HEK293 (cell line): ENCODE results near the gene SERPINC1.
A peak's percentile ranks its signal among the peaks of the same experiment; 100 is the strongest.

ENCODE experiments used
- BCL11B ChIP-seq: fragments of 450-650 bp; formaldehyde crosslinking; IDR thresholded peaks from 2 replicates; pipeline ENCODE4 v1.5.1; 2016; ENCODE audit warnings: low read depth, missing biosample characterization, missing genetic modification characterization
- EGR2 ChIP-seq: fragments of 450-650 bp; formaldehyde crosslinking; IDR thresholded peaks from 2 replicates; pipeline ENCODE4 v1.5.1; 2016; ENCODE audit warnings: low read depth, missing biosample characterization, missing genetic modification characterization
- PRDM1 ChIP-seq: fragments of 450-650 bp; formaldehyde crosslinking; IDR thresholded peaks from 2 replicates; pipeline ENCODE4; 2016; ENCODE audit warnings: missing biosample characterization, missing genetic modification characterization
- REST ChIP-seq: fragments of 450-650 bp; formaldehyde crosslinking; IDR thresholded peaks from 2 replicates; pipeline ENCODE4 v1.5.1; 2016; ENCODE audit warnings: missing biosample characterization, missing genetic modification characterization
- SETDB1 ChIP-seq: IDR thresholded peaks from one replicate; pipeline ENCODE4 v1.6.1; 2017; ENCODE audit warnings: mild to moderate bottlenecking, low read length, moderate library complexity, mixed read lengths; ENCODE audit not compliant: insufficient read length
- WT1 ChIP-seq: fragments of 450-650 bp; formaldehyde crosslinking; IDR thresholded peaks from 2 replicates; pipeline ENCODE4 v1.5.1; 2016; ENCODE audit warnings: missing biosample characterization, missing genetic modification characterization
- ZBTB1 ChIP-seq: fragments of 450-650 bp; formaldehyde crosslinking; IDR thresholded peaks from 2 replicates; pipeline ENCODE4 v1.5.1; 2016; ENCODE audit warnings: missing biosample characterization, missing genetic modification characterization
- ZBTB48 ChIP-seq: fragments of 450-650 bp; formaldehyde crosslinking; IDR thresholded peaks from 2 replicates; pipeline ENCODE4 v1.5.1; 2016; ENCODE audit warnings: missing biosample characterization, missing genetic modification characterization
- ZBTB7A ChIP-seq: fragments of 450-650 bp; formaldehyde crosslinking; IDR thresholded peaks from 2 replicates; pipeline ENCODE4 v1.5.1; 2016; ENCODE audit warnings: low read depth, missing biosample characterization, missing genetic modification characterization
- ZBTB8A ChIP-seq: fragments of 450-650 bp; formaldehyde crosslinking; IDR thresholded peaks from 2 replicates; pipeline ENCODE4 v1.5.1; 2016; ENCODE audit warnings: missing biosample characterization, missing genetic modification characterization
- ZFP37 ChIP-seq: fragments of 450-650 bp; formaldehyde crosslinking; IDR thresholded peaks from 2 replicates; pipeline ENCODE4 v1.5.1; 2016; ENCODE audit warnings: missing biosample characterization, missing genetic modification characterization
- ZFP41 ChIP-seq: fragments of 450-650 bp; formaldehyde crosslinking; IDR thresholded peaks from 2 replicates; pipeline ENCODE4 v1.5.1; 2016; ENCODE audit warnings: missing biosample characterization, missing genetic modification characterization, borderline replicate concordance
- ZNF10 ChIP-seq: fragments of 450-650 bp; formaldehyde crosslinking; IDR thresholded peaks from 2 replicates; pipeline ENCODE4 v1.5.1; 2017; ENCODE audit warnings: missing biosample characterization, missing genetic modification characterization
- ZNF140 ChIP-seq: fragments of 450-650 bp; formaldehyde crosslinking; IDR thresholded peaks from 2 replicates; pipeline ENCODE4 v1.5.1; 2016; ENCODE audit warnings: missing biosample characterization, missing genetic modification characterization
- ZNF155 ChIP-seq: fragments of 450-650 bp; formaldehyde crosslinking; IDR thresholded peaks from 2 replicates; pipeline ENCODE4 v1.5.1; 2016; ENCODE audit warnings: missing biosample characterization, missing genetic modification characterization
- ZNF202 ChIP-seq: fragments of 450-650 bp; formaldehyde crosslinking; IDR thresholded peaks from 2 replicates; pipeline ENCODE4 v1.5.1; 2016; ENCODE audit warnings: missing biosample characterization, missing genetic modification characterization, borderline replicate concordance
- ZNF214 ChIP-seq: fragments of 450-650 bp; formaldehyde crosslinking; IDR thresholded peaks from 2 replicates; pipeline ENCODE4 v1.5.1; 2017; ENCODE audit warnings: missing biosample characterization, mild to moderate bottlenecking, missing genetic modification characterization, borderline replicate concordance
- ZNF366 ChIP-seq: fragments of 450-650 bp; formaldehyde crosslinking; conservative IDR thresholded peaks from 2 replicates; pipeline ENCODE4 v1.5.1; 2016; ENCODE audit warnings: missing biosample characterization, missing genetic modification characterization
- ZNF391 ChIP-seq: fragments of 450-650 bp; formaldehyde crosslinking; IDR thresholded peaks from 2 replicates; pipeline ENCODE4 v1.5.1; 2016; ENCODE audit warnings: low read depth, missing biosample characterization, missing genetic modification characterization, borderline replicate concordance
- ZNF423 ChIP-seq: fragments of 450-650 bp; formaldehyde crosslinking; IDR thresholded peaks from 2 replicates; pipeline ENCODE4 v1.5.1; 2016; ENCODE audit warnings: missing biosample characterization, missing genetic modification characterization
- ZNF501 ChIP-seq: fragments of 450-650 bp; formaldehyde crosslinking; IDR thresholded peaks from 2 replicates; pipeline ENCODE4 v1.5.1; 2016; ENCODE audit warnings: missing biosample characterization, missing genetic modification characterization
- ZNF560 ChIP-seq: fragments of 450-650 bp; formaldehyde crosslinking; IDR thresholded peaks from 2 replicates; pipeline ENCODE4 v1.5.1; 2017; ENCODE audit warnings: missing biosample characterization, missing genetic modification characterization, borderline replicate concordance
- ZNF585B ChIP-seq: fragments of 450-650 bp; formaldehyde crosslinking; IDR thresholded peaks from 2 replicates; pipeline ENCODE4 v1.5.1; 2016; ENCODE audit warnings: missing biosample characterization, missing genetic modification characterization
- ZNF654 ChIP-seq: fragments of 450-650 bp; formaldehyde crosslinking; IDR thresholded peaks from 2 replicates; pipeline ENCODE4 v1.5.1; 2016; ENCODE audit warnings: low read depth, missing biosample characterization, missing genetic modification characterization
- TF ChIP-seq, protein P1 (sequence below): fragments of 450-650 bp; formaldehyde crosslinking; IDR thresholded peaks from 2 replicates; pipeline ENCODE4 v1.5.1; 2016; ENCODE audit warnings: missing biosample characterization, missing genetic modification characterization
- TF ChIP-seq, protein P2 (sequence below): fragments of 450-650 bp; formaldehyde crosslinking; IDR thresholded peaks from 2 replicates; pipeline ENCODE4 v1.5.1; 2016; ENCODE audit warnings: missing biosample characterization, missing genetic modification characterization
- TF ChIP-seq, protein P3 (sequence below): fragments of 450-650 bp; formaldehyde crosslinking; IDR thresholded peaks from 2 replicates; pipeline ENCODE4 v1.5.1; 2016; ENCODE audit warnings: missing biosample characterization, missing genetic modification characterization

The SERPINC1 gene

DNA sequence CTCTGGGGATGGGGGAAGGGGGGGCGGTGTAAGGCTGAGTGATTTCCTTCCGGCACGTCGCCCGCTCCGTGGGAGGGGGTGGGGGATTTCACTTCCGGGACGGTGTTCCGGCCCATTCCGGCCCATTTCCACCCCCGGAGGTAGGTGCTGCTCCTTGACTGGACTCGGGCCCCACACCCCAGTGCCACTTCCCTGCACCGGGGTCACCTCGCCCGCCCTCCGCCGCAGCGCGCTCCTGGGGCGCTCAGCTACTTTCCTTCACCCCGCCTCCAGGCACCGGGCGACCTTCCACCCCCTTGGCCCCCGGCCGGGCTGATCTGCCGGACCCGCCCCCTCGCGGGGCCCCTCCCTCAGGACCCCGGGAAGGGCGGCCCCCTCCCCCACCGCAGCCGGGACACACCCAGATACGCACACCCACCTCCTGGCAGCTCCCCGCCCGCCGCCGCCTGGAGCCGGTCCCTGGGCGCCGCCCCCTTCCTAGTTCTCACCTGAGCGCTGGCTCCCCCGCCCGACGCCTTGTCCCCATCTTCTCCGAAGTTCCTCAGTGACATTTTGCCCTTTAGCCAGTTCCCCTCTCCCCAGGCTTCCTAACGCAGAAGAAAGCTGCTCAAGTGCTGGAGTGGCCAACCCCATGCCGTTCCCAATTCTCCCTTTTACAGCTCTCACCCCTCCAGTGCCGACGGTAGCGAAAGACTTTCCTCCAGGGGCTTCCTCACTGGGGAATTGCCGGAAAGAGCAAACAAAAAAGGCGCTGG lies 48.7 kb downstream of the SERPINC1 start, which contains the start of gene ZBTB37 (continued):
- TF ChIP-seq, protein P1, sequence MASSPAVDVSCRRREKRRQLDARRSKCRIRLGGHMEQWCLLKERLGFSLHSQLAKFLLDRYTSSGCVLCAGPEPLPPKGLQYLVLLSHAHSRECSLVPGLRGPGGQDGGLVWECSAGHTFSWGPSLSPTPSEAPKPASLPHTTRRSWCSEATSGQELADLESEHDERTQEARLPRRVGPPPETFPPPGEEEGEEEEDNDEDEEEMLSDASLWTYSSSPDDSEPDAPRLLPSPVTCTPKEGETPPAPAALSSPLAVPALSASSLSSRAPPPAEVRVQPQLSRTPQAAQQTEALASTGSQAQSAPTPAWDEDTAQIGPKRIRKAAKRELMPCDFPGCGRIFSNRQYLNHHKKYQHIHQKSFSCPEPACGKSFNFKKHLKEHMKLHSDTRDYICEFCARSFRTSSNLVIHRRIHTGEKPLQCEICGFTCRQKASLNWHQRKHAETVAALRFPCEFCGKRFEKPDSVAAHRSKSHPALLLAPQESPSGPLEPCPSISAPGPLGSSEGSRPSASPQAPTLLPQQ (tag by site-specific recombination): peak; percentile 88
- peak; percentile 67 for TF ChIP-seq PRDM1 (tag by site-specific recombination)
- TF ChIP-seq EGR2 (tag by site-specific recombination): peak; percentile 85
- TF ChIP-seq ZBTB48 (tag by site-specific recombination): peak; percentile 82; the same call in 1 of the 2 replicates
- TF ChIP-seq ZNF202 (tag by site-specific recombination): no peak
- peak; percentile 29; the same call in 1 of the 2 replicates for TF ChIP-seq ZNF391 (tag by site-specific recombination)
- peak; percentile 53; the same call in 1 of the 2 replicates for TF ChIP-seq ZBTB7A (tag by site-specific recombination)
- TF ChIP-seq ZNF155 (tag by site-specific recombination): no peak
- TF ChIP-seq ZNF560 (tag by site-specific recombination): no peak
- TF ChIP-seq ZBTB8A (tag by site-specific recombination): peak; percentile 93
- 0 out of 2 replicates have a peak, but pooled peaks have one; percentile 59 for TF ChIP-seq ZNF10 (tag by site-specific recombination)
- TF ChIP-seq ZNF214: no peak
- TF ChIP-seq BCL11B (tag by site-specific recombination): peak; percentile 100
- TF ChIP-seq ZNF585B: 0 out of 2 replicates have a peak, but pooled peaks have one; percentile 10
- peak; percentile 41; the same call in 1 of the 2 replicates for TF ChIP-seq WT1
- no peak for TF ChIP-seq ZNF366 (tag by site-specific recombination)
- TF ChIP-seq REST (tag by site-specific recombination): no peak; the same call in 1 of the 2 replicates
- TF ChIP-seq ZNF654 (tag by site-specific recombination): no peak
- TF ChIP-seq, protein P2, sequence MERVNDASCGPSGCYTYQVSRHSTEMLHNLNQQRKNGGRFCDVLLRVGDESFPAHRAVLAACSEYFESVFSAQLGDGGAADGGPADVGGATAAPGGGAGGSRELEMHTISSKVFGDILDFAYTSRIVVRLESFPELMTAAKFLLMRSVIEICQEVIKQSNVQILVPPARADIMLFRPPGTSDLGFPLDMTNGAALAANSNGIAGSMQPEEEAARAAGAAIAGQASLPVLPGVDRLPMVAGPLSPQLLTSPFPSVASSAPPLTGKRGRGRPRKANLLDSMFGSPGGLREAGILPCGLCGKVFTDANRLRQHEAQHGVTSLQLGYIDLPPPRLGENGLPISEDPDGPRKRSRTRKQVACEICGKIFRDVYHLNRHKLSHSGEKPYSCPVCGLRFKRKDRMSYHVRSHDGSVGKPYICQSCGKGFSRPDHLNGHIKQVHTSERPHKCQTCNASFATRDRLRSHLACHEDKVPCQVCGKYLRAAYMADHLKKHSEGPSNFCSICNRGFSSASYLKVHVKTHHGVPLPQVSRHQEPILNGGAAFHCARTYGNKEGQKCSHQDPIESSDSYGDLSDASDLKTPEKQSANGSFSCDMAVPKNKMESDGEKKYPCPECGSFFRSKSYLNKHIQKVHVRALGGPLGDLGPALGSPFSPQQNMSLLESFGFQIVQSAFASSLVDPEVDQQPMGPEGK (tag by site-specific recombination): peak; percentile 99
- no peak for TF ChIP-seq ZFP41
- TF ChIP-seq ZBTB1 (tag by site-specific recombination): no peak
- TF ChIP-seq, protein P3, sequence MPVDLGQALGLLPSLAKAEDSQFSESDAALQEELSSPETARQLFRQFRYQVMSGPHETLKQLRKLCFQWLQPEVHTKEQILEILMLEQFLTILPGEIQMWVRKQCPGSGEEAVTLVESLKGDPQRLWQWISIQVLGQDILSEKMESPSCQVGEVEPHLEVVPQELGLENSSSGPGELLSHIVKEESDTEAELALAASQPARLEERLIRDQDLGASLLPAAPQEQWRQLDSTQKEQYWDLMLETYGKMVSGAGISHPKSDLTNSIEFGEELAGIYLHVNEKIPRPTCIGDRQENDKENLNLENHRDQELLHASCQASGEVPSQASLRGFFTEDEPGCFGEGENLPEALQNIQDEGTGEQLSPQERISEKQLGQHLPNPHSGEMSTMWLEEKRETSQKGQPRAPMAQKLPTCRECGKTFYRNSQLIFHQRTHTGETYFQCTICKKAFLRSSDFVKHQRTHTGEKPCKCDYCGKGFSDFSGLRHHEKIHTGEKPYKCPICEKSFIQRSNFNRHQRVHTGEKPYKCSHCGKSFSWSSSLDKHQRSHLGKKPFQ (tag by site-specific recombination): peak; percentile 84; the same call in 1 of the 2 replicates
- TF ChIP-seq ZNF423: peak; percentile 80
- no peak for TF ChIP-seq ZNF140 (tag by site-specific recombination)
- no peak for TF ChIP-seq SETDB1
- TF ChIP-seq ZFP37 (tag by site-specific recombination): peak; percentile 83
- TF ChIP-seq ZNF501 (tag by site-specific recombination): peak; percentile 81
